Lower leg skin (tissue), 4 donors: ENCODE data around the gene BMP2K. TPM values are rescaled to one million over a fixed set of nuclear protein-coding genes. Genes with fewer than 3 reads are reported as not detected.

Experiments used
- DNase-seq, 2 donors: peaks; one replicate each; pipeline ENCODE4 v3.0.0-alpha.2; 2019; ENCODE audit warnings: low spot score in 2 of 2
- H3K4me3 ChIP-seq: fragments of 200-600 bp; sonication (generic); 2 replicates; pipeline ENCODE4 v1.5.1; 2017; ENCODE audit warnings: mild to moderate bottlenecking, low read depth; ENCODE audit not compliant: poor library complexity, severe bottlenecking
- CTCF ChIP-seq, 3 donors: fragments of 450-650 bp; IDR thresholded peaks; one replicate each; pipeline ENCODE4 v1.5.1; 2016; ENCODE audit warnings: antibody characterized with exemption in 3 of 3, mild to moderate bottlenecking in 3 of 3, moderate library complexity in 2 of 3
- POLR2A ChIP-seq, 2 donors: fragments of 450-650 bp; IDR thresholded peaks; one replicate each; pipeline ENCODE4 v1.6.1; 2016 to 2017; ENCODE audit warnings: antibody characterized with exemption in 2 of 2, mild to moderate bottlenecking in 1 of 2, moderate library complexity in 1 of 2
- WGBS, 2 donors: methylation state at CpG; one replicate each; pipeline ENCODE4 v1.1.5; 2018; 5-methylcytosine and 5-hydroxymethylcytosine counted together
- intact Hi-C: fragments of 100-400 bp; cut with DNase I; formaldehyde crosslinking; loops from one replicate; pipeline ENCODE4 v1.15.0; 2023; ENCODE audit warnings: low total_unique reads
- total RNA-seq, 4 donors: library from RNA; depleted of rRNA; stranded (reverse); fragments of >200 nt; gene quantifications; one replicate each; pipeline ENCODE4 v1.1.0, GENCODE V29; 2016

The BMP2K gene
- total RNA-seq, 4 donors from 2014 or later, result 19.0 to 31.4 (median 25.8) TPM

- WGBS, 2 donors, result 63 to 67% methylated on average over 2 of the region's 2 CpGs
- no peak for TF ChIP-seq POLR2A (IDR thresholded peaks at IDR 0.05)
- TF ChIP-seq CTCF (IDR thresholded peaks at IDR 0.05), result no peak
- no peak overlapping the region for H3K4me3 ChIP-seq
- DNase-seq, result no peak
- intact Hi-C loops, result no loop called here
Observed at GRCh38 chr4:78779280-78779679, 3.1 kb downstream of the BMP2K start.

- 78 to 82% methylated on average over 2 of the region's 2 CpGs for WGBS, 2 donors
- intact Hi-C loops, result no loop called here
- TF ChIP-seq CTCF (IDR thresholded peaks at IDR 0.05) (no peak), POLR2A (IDR thresholded peaks at IDR 0.05) (no peak)
- no peak overlapping the region for H3K4me3 ChIP-seq
- no peak for DNase-seq
Observed at GRCh38 chr4:78780093-78780492, 3.9 kb downstream of the BMP2K start.

- intact Hi-C loops, result no loop called here
- TF ChIP-seq POLR2A (IDR thresholded peaks at IDR 0.05) (no peak), CTCF (IDR thresholded peaks at IDR 0.05) (no peak)
- no peak for DNase-seq
- WGBS, 2 donors, result 15 to 18% methylated on average over 1 of the region's 1 CpG
- H3K4me3 ChIP-seq, result no peak overlapping the region
Observed at GRCh38 chr4:78781139-78781538, 5.0 kb downstream of the BMP2K start.

GRCh38 chr4:78781924-78782323, 5.8 kb downstream of the BMP2K start:
- no peak for TF ChIP-seq POLR2A (IDR thresholded peaks at IDR 0.05)
- no peak for TF ChIP-seq CTCF (IDR thresholded peaks at IDR 0.05)
- WGBS, 2 donors, result 78 to 87% methylated on average over 3 of the region's 3 CpGs
- intact Hi-C loops, result no loop called here
- DNase-seq, result no peak
- no peak overlapping the region for H3K4me3 ChIP-seq

- WGBS, 2 donors, result 52 to 54% methylated on average over 4 of the region's 4 CpGs
- intact Hi-C loops, result no loop called here
- TF ChIP-seq CTCF (IDR thresholded peaks at IDR 0.05) (no peak), POLR2A (IDR thresholded peaks at IDR 0.05) (no peak)
- no peak overlapping the region for H3K4me3 ChIP-seq
- no peak for DNase-seq
Observed at GRCh38 chr4:78784236-78784865, 8.2 kb downstream of the BMP2K start.
